Mucosa of rectum (tissue), 2 donors: ENCODE results near the gene GPR142.

Source experiments
- H3K27ac ChIP-seq, 2 donors: one replicate each; pipeline ENCODE4 v1.7.0; 2013; ENCODE audit warnings: inconsistent platforms in 2 of 2, low read depth in 2 of 2, low read length in 2 of 2
- H3K27me3 ChIP-seq, 2 donors: one replicate each; pipeline ENCODE4 v1.7.0; 2013; ENCODE audit warnings: low read length in 2 of 2; ENCODE audit not compliant: control insufficient read depth in 2 of 2, insufficient read depth in 2 of 2
- H3K36me3 ChIP-seq, 2 donors: one replicate each; pipeline ENCODE4 v1.7.0; 2013; ENCODE audit warnings: low read length in 2 of 2; ENCODE audit not compliant: control insufficient read depth in 2 of 2, insufficient read depth in 2 of 2
- H3K4me1 ChIP-seq, 2 donors: one replicate each; pipeline ENCODE4 v1.7.0; 2013; ENCODE audit warnings: low read length in 2 of 2, mild to moderate bottlenecking in 1 of 2; ENCODE audit not compliant: control insufficient read depth in 2 of 2, insufficient read depth in 2 of 2
- H3K4me3 ChIP-seq, 2 donors: one replicate each; pipeline ENCODE4 v1.7.0; 2013; ENCODE audit warnings: low read length in 2 of 2
- H3K9ac ChIP-seq, 2 donors: one replicate each; pipeline ENCODE4 v1.7.0; 2013; ENCODE audit warnings: low read length in 2 of 2, low read depth in 1 of 2, mild to moderate bottlenecking in 1 of 2
- H3K9me3 ChIP-seq, 2 donors: one replicate each; pipeline ENCODE4 v1.7.0; 2013; ENCODE audit warnings: low read length in 2 of 2; ENCODE audit not compliant: control insufficient read depth in 2 of 2
- donor health status: healthy.
- donor health status: Normal muscosa, but diverticular disease.

GPR142 gene

DNA sequence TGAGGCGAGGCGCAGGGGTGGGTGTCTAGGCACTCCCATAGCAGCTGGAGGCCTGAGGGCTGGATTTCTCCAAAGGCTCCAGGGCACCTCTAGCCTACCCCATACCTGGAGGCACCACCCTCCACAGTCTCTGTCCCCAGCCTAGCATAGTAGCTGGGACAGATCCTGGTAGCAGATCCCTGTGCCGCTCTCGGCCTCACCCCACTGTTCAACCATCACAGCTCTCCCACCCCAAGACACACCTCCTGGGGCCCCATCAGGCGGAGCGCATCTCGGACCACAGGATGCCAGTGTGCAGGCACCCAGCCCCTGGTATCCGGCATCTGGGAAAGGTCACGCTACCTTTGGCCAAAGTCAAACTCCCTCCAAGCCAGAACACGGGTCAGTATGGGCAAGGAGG lies 12.7 kb upstream of the GPR142 start:
- Histone ChIP-seq H3K4me1 (peaks cover 0 to 4% of the 10 kb centered on the region in 2 donors), H3K4me3 (no peak overlapping the region), H3K27me3 (peaks cover 39 to 43% of the 10 kb centered on the region in 2 donors), H3K9ac (no peak overlapping the region), H3K27ac (no peak overlapping the region), H3K9me3 (no peaks in the 10 kb centered on the region), H3K36me3 (no peaks in the 10 kb centered on the region)

DNA sequence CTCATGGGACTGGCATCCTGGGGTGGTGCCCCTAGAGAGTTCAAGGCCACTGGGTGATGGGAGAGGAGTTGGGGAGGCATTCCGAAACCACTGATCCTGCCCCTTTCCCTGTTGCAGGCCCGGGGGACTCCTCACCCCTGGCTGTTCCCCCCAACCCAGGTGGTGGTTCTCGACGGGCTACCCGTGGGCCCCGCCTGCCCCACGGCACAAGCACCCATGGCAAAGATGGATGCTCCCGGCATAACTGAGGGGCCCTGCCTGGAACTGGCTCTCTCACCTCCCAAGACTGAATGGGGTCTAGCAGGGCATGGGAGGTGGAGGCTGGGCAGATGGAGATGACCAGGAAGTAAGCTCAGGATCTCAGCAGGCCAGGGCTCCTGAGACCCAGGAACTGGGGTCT lies 12.2 kb upstream of the GPR142 start:
- no peaks in the 10 kb centered on the region for H3K36me3 ChIP-seq
- H3K27ac ChIP-seq, result no peak overlapping the region
- H3K27me3 ChIP-seq, result peaks cover 44 to 47% of the 10 kb centered on the region in 2 donors
- no peak overlapping the region for H3K9ac ChIP-seq
- peaks cover 0 to 4% of the 10 kb centered on the region in 2 donors for H3K4me1 ChIP-seq
- no peak overlapping the region for H3K4me3 ChIP-seq
- H3K9me3 ChIP-seq, result no peaks in the 10 kb centered on the region

DNA sequence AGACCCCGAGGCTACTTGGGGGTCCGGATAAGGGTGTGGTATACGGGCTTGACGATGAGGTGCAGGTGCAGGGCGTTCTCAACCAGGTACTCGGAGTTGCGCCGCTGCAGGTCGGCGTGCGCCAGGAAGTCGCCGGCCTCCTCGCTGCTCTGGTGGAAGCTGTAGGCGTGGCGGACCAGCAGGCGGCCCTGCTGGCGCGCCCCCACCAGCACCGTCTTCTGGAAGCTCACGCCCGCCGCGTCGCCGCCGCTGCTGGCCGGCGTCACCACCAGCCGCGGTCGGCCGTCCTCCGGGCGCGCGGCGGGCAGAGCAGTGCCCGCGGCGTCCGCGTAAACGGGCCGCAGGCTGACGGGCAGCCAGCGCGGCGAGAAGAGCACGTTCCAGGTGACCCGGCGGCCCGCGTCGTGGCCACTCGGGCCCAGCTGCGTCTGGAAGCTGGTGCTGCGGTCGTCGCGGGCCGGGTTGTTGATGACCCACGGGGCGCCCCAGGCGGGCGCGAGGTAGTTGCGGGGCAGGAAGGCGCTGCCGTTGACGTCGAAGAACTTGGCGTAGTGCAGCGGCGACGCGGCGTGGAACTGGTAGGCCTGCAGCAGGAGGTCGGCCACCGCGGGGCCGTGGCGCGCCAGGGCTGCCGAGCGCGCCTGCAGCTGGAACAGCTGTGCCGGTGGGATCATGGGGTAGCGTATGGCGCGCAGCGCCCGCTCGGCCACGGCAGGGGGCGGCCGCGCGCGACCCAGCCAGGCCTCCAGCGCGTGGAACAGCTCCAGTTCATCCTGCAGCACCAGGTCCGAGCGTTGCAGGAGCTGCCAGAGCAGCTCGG lies 10.4 kb upstream of the GPR142 start:
- Histone ChIP-seq H3K27ac (no peak overlapping the region), H3K27me3 (peaks cover 51 to 58% of the 10 kb centered on the region in 2 donors), H3K9me3 (no peaks in the 10 kb centered on the region), H3K36me3 (no peaks in the 10 kb centered on the region), H3K4me3 (no peak overlapping the region), H3K4me1 (peaks cover 0 to 4% of the 10 kb centered on the region in 2 donors), H3K9ac (no peak overlapping the region)

DNA sequence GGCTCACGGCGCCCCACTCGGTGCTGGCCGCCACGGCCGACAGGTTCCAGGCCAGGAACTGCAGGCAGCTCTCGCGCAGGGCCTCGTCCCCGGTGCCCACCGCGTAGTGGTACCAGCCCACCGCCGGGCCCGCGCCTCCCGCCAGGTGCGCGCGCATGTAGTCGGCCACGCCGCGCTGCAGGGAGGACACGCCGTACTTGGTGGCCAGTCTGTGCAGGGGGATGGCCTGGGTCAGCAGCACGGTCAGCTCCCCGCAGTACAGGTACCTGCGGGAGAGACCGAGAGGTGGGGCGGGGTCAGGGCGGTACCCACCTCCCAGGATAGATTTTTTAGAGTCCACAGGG lies 9.9 kb upstream of the GPR142 start:
- Histone ChIP-seq H3K9me3 (no peaks in the 10 kb centered on the region), H3K27ac (no peak overlapping the region), H3K4me1 (peaks cover 0 to 4% of the 10 kb centered on the region in 2 donors), H3K9ac (no peak overlapping the region), H3K27me3 (peaks cover 49 to 56% of the 10 kb centered on the region in 2 donors), H3K4me3 (no peak overlapping the region), H3K36me3 (no peaks in the 10 kb centered on the region)

DNA sequence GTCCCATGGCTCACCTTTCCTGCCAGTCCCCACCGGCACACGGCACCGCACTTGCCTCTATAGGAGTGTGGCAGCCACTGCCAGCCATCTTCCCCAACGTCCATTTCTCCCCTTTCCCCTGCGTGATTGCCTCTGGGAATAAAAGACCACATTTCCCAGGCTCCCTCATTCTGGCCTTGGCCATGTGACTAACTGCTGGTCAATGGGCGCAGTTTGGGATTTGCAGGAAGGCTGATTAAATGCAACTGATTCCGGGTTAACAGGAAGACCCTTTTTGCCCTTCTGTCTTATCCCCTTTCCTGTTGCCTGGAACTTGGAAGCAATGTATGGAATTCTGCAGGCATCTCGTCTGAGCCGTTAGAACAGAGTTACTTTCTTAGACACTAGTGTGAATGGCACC lies 8.6 kb upstream of the GPR142 start:
- H3K27me3 ChIP-seq, result peaks cover 41 to 51% of the 10 kb centered on the region in 2 donors
- H3K36me3 ChIP-seq, result no peaks in the 10 kb centered on the region
- no peak overlapping the region for H3K27ac ChIP-seq
- H3K4me3 ChIP-seq, result no peak overlapping the region
- H3K4me1 ChIP-seq, result peaks cover 0 to 4% of the 10 kb centered on the region in 2 donors
- H3K9ac ChIP-seq, result no peak overlapping the region
- H3K9me3 ChIP-seq, result no peaks in the 10 kb centered on the region

DNA sequence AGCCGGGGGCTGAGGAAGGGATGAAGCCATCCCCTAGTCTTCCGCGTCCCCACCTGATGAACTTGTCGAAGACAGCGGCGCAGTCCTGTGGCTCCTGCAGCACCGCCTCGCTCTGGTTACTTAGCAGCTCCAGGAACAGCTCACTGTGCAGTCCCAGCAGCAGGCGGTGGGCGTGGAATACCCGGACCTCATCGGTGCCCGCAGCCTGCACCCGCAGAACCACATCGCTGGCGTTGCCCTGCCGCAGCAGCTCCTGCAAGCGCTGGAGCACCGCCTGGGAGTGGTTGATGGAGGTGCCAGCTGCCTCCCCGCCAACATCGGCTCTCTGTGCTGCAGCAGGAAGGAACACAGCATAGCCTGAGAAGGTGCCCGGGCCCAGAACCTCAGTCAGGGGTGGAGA lies 7.4 kb upstream of the GPR142 start:
- Histone ChIP-seq H3K4me3 (no peak overlapping the region), H3K36me3 (no peaks in the 10 kb centered on the region), H3K27ac (no peak overlapping the region), H3K9ac (no peak overlapping the region), H3K4me1 (peaks cover 0 to 4% of the 10 kb centered on the region in 2 donors), H3K27me3 (peaks cover 34 to 51% of the 10 kb centered on the region in 2 donors), H3K9me3 (no peaks in the 10 kb centered on the region)

DNA sequence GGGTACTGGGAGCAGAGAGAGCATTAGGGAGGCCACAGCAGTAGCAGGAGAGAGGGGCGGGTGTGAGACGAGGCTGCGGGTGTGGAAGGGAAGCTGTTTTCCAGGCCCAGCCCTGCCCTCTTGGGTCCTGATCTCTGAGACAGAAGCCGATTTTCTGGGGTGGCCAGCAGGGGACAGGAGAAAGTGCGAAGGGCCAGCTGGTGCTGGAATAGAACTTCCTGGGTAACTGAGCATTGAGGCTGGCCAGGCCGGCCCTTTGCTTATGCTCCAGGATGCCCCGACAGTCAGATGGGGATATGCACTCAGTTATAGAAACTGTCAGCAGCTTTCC lies 6.4 kb upstream of the GPR142 start:
- Histone ChIP-seq H3K9me3 (no peaks in the 10 kb centered on the region), H3K9ac (no peak overlapping the region), H3K27me3 (peaks cover 28 to 51% of the 10 kb centered on the region in 2 donors), H3K4me1 (peaks cover 0 to 4% of the 10 kb centered on the region in 2 donors), H3K36me3 (no peaks in the 10 kb centered on the region), H3K27ac (no peak overlapping the region), H3K4me3 (no peak overlapping the region)

DNA sequence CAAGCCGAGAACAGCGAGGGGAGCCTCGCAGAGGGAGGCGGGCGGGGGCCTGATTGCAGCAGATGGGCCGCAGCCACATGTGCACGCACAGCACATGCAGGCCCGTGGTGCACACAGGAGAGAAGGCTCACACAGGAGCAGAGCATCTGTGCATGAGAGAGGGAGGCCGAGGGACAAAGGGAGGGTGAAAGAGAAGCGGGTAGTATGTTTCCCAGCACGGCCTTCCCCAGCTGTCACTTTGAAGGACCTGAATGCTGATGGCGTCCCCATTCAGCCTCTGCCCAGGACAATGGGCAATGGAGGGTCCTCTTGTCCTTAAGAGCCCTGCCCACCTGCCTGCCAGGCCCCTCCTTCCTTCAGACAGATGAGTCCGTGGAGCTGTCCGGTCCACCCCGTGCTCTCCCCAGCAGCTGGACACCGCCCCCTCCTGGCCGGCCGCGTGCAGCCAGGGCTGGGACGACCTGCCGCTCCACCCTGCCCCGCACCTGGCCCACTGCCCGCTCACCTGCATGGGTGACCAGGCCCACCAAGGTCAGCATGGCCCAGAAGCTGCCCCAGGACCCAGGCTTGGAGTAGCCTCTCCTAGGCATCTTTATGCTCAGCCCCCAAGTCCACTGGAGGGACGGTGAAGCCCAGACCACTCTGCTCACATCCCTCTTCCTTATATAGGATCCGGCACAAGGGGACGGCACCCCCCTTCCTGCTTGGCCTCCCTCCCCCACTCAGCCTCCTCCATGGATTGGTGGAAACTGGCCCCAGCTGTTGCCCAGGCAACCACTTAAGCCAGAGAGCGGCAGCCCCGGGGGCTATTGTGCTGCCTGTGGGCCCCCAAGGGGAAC lies 5.9 kb upstream of the GPR142 start, which contains the start of gene BTBD17:
BTBD17 (minus strand) TSS at position 639 of the 839 bp plus-strand sequence; CDS start at position 590, 49 bp downstream.
- Histone ChIP-seq H3K27ac (no peak within 1 kb of the TSS), H3K27me3 (peaks cover 22 to 47% of the 10 kb centered on the region in 2 donors), H3K36me3 (no peaks in the 10 kb centered on the region), H3K4me3 (no peak within 1 kb of the TSS), H3K9ac (no peak within 1 kb of the TSS), H3K4me1 (peaks cover 0 to 4% of the 10 kb centered on the region in 2 donors), H3K9me3 (no peaks in the 10 kb centered on the region)

DNA sequence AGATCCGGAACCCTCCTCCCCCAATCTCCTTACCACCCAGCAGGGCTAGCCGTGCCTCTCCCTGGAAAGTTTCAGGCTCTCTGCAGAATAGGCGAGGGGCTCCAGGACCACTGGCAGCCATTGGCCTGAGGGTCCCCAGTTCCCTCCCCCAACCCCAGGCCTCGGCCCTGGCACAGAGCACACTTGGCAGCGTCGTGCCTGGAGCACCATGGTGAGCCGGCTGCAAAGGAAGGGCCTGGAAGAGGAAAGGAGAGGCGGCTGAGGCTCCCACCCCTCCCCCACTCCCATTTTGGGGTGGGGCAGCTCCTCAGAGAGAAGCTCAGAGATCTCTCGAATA lies 5.3 kb upstream of the GPR142 start:
- Histone ChIP-seq H3K4me3 (no peak overlapping the region), H3K27ac (no peak overlapping the region), H3K36me3 (no peaks in the 10 kb centered on the region), H3K27me3 (peaks cover 20 to 42% of the 10 kb centered on the region in 2 donors), H3K4me1 (peaks cover 0 to 2% of the 10 kb centered on the region in 2 donors), H3K9ac (no peak overlapping the region), H3K9me3 (no peaks in the 10 kb centered on the region)

DNA sequence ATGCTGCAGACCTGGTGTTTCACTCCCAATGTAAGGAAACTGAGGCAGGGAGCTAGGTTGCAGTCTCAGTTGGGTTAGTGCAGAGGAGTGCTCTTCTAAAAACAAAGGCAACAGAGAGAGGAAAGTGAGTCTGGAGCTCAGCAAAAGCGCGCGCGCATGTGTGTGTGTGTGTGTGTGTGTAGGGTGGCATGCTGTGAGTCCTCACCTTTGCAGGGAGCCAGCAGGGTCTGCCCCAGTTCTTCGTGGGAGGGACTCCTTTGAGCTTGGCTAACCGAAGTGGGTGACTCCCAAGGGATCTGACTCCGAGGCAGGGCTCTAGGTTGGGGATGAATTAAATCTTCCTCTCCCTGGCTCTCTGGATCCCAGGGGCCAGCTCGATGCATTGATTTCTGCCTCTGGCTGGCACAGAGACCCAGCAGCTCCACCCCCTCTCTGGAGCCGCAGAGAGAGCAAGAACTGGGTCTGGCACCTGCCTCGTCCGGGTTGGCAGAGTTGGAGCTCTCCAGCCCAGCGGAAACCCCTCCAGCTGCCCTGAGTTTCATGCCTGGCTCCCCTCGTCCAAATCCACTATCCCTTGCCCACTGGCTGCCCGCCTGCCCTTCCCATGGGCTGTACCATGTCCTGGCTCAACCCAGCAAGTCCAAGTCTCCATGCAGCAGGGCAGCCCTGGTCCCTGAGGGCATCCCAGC lies 4.4 kb upstream of the GPR142 start:
- Histone ChIP-seq H3K27me3 (peaks cover 15 to 36% of the 10 kb centered on the region in 2 donors), H3K9ac (no peak overlapping the region), H3K36me3 (no peaks in the 10 kb centered on the region), H3K9me3 (no peaks in the 10 kb centered on the region), H3K4me3 (no peak overlapping the region), H3K4me1 (no peaks in the 10 kb centered on the region), H3K27ac (no peak overlapping the region)
